ENCODE measurements around the gene CHMP2B. TPM values are rescaled to one million over a fixed set of nuclear protein-coding genes. Genes with fewer than 3 reads are reported as not detected.
A peak's percentile ranks its signal among the peaks of the same experiment; 100 is the strongest.

Gene CHMP2B
- total RNA-seq, 1 experiment from 2014 or later, result 54.3 TPM

DNA sequence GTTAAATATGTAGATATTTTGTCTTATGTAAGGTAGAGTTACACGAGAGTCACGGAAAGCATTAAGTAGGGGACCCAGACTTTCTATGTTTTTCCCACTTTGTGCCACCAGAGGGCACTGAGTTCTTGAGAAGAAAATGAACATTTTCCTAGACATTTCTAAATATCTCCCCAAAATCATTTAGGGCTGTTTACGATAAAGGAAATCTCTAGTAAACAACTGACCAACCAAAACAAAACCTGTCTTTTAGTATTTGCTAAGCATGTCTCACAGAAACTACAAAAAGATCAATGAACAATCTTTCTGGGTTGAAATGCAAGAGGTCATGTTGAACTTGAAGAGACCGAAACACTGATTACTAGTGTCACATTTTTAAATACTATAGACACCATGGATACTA lies 33.2 kb downstream of the CHMP2B start:
- ChIA-PET RAD21 (ENCODE audit: low non-redundant PET in 1 of 2, low total read pairs in 2 of 2, uncharacterized antibody in 2 of 2, unreplicated experiment in 2 of 2) (interaction anchor here in 1 of 2 experiments (1.4 kb wide), 1 partner anchor 745 kb away, joined by 4 read pairs; no protein-coding TSS in a partner anchor), POLR2A (interaction anchor here (1.6 kb wide), 1 partner anchor 33 kb away, joined by 5 read pairs; the partner anchor contains the start of gene CHMP2B), CTCF (interaction anchor here (0.9 to 2.0 kb wide), 3 partner anchors 10 to 852 kb away, joined by 4 to 24 read pairs (median 8); no protein-coding TSS in a partner anchor)
- no peaks in the 10 kb centered on the region for H4K20me1 ChIP-seq (ENCODE audit: insufficient read depth)
- DNase-seq (ENCODE audit: low read depth, low spot score) (peak; percentile 44), ATAC-seq (peak; percentile 63)
- H3K9ac ChIP-seq (ENCODE audit: low read length), result no peak overlapping the region
- intact Hi-C loops (cut with micrococcal nuclease), result loop anchor here (1.0 kb wide), 2 partner anchors 244 to 745 kb away; no protein-coding TSS in a partner anchor
- no peak overlapping the region for H3K4me2 ChIP-seq (ENCODE audit: low read length)
- H3K9me2 ChIP-seq (ENCODE audit: insufficient read depth), result no peaks in the 10 kb centered on the region
- no peaks in the 10 kb centered on the region for H3K9me3 ChIP-seq (ENCODE audit: control insufficient read depth in 1 of 2, insufficient read depth in 1 of 2, low read depth in 1 of 2, low read length in 2 of 2)
- TF ChIP-seq, protein P1, sequence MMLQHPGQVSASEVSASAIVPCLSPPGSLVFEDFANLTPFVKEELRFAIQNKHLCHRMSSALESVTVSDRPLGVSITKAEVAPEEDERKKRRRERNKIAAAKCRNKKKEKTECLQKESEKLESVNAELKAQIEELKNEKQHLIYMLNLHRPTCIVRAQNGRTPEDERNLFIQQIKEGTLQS (IDR thresholded peaks at IDR 0.05), result no peak
- TF ChIP-seq ZNF274 (IDR thresholded peaks at IDR 0.05; ENCODE audit: low read depth, low read length) (no peak), RAD21 (IDR thresholded peaks at IDR 0.05; ENCODE audit: low read depth) (peak; percentile 43), SIN3A (IDR thresholded peaks at IDR 0.05; ENCODE audit: low read depth) (no peak), CBX3 (IDR thresholded peaks at IDR 0.05; ENCODE audit: low read depth) (no peak), SP1 (IDR thresholded peaks at IDR 0.05; ENCODE audit: low read depth) (no peak)
- TF ChIP-seq, protein P2, sequence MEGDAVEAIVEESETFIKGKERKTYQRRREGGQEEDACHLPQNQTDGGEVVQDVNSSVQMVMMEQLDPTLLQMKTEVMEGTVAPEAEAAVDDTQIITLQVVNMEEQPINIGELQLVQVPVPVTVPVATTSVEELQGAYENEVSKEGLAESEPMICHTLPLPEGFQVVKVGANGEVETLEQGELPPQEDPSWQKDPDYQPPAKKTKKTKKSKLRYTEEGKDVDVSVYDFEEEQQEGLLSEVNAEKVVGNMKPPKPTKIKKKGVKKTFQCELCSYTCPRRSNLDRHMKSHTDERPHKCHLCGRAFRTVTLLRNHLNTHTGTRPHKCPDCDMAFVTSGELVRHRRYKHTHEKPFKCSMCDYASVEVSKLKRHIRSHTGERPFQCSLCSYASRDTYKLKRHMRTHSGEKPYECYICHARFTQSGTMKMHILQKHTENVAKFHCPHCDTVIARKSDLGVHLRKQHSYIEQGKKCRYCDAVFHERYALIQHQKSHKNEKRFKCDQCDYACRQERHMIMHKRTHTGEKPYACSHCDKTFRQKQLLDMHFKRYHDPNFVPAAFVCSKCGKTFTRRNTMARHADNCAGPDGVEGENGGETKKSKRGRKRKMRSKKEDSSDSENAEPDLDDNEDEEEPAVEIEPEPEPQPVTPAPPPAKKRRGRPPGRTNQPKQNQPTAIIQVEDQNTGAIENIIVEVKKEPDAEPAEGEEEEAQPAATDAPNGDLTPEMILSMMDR (IDR thresholded peaks at IDR 0.05 in 2 of 3, conservative IDR thresholded peaks at IDR 0.05 in 1 of 3; ENCODE audit: borderline replicate concordance in 1 of 3, insufficient read depth in 1 of 3, low read depth in 2 of 3, low read length in 2 of 3), result peak; percentile 15 to 72 (median 61); a peak in 4 of 6 replicates
- TF ChIP-seq, protein P3, sequence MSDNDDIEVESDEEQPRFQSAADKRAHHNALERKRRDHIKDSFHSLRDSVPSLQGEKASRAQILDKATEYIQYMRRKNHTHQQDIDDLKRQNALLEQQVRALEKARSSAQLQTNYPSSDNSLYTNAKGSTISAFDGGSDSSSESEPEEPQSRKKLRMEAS (IDR thresholded peaks at IDR 0.05), result no peak
- no peaks in the 10 kb centered on the region for H3K27me3 ChIP-seq (ENCODE audit: insufficient read depth, low read length)
- H3K79me2 ChIP-seq (ENCODE audit: insufficient read depth, low read length), result no peaks in the 10 kb centered on the region
- no peak overlapping the region for H3K27ac ChIP-seq (ENCODE audit: low read depth, low read length)
- H2AFZ ChIP-seq (ENCODE audit: low read depth, low read length, poor library complexity, severe bottlenecking), result no peak overlapping the region
- no peaks in the 10 kb centered on the region for H3K4me1 ChIP-seq (ENCODE audit: control insufficient read depth in 1 of 2, insufficient read depth in 2 of 2, low read length in 2 of 2)
- H3K4me3 ChIP-seq (replicated peaks in 1 of 2; ENCODE audit: low read depth in 1 of 2, low read length in 2 of 2), result no peak overlapping the region
- BruUV-seq (replicated peaks), result no TSS peak
- H3K36me3 ChIP-seq (ENCODE audit: control insufficient read depth in 1 of 2, insufficient read depth in 2 of 2, low read length in 2 of 2), result no peaks in the 10 kb centered on the region

All from HCT116 (cell line).